ENCODE results near the gene CCDC51. TPM values are rescaled to one million over a fixed set of nuclear protein-coding genes. Genes with fewer than 3 reads are reported as not detected.

CCDC51 gene
- total RNA-seq, 4 donors from 2014 or later, result 8.3 to 19.8 (median 16.1) TPM

DNA sequence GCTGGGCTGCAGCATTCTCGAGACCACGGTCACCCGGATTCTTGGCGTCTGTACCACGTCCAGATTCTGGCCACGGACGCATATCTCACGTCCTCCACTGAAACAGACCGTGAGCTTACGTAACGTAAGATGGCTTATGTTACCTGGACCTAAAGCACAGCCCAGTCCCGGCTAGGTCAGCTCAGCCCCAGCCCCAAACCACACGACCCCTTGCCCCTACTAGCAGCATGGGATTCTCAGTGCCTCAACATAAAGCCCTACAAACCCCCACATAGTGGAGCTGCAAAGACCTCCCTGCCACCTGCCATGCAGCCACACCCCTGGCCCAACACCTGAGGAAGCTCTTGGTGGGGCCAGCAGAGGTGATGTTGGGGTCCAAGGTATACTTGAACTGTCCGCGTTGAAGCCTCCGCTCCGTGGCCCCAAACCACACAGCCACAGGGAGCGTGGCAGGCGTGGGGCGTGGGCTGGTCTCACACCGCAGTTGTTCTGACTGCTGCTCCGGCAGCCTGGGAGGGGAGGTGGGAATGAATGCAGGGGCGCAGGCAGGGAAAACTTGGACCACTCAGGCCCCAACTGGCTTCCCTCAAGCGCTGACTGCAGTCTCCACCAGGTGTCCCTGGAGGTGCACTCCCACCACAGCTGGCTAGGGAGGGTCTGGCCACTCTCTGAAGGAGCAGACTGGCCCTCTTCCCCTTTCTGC lies 24.5 kb downstream of the CCDC51 start:
- TF ChIP-seq, protein P1, sequence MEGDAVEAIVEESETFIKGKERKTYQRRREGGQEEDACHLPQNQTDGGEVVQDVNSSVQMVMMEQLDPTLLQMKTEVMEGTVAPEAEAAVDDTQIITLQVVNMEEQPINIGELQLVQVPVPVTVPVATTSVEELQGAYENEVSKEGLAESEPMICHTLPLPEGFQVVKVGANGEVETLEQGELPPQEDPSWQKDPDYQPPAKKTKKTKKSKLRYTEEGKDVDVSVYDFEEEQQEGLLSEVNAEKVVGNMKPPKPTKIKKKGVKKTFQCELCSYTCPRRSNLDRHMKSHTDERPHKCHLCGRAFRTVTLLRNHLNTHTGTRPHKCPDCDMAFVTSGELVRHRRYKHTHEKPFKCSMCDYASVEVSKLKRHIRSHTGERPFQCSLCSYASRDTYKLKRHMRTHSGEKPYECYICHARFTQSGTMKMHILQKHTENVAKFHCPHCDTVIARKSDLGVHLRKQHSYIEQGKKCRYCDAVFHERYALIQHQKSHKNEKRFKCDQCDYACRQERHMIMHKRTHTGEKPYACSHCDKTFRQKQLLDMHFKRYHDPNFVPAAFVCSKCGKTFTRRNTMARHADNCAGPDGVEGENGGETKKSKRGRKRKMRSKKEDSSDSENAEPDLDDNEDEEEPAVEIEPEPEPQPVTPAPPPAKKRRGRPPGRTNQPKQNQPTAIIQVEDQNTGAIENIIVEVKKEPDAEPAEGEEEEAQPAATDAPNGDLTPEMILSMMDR (IDR thresholded peaks at IDR 0.05; ENCODE audit: low read depth), result no peak

DNA sequence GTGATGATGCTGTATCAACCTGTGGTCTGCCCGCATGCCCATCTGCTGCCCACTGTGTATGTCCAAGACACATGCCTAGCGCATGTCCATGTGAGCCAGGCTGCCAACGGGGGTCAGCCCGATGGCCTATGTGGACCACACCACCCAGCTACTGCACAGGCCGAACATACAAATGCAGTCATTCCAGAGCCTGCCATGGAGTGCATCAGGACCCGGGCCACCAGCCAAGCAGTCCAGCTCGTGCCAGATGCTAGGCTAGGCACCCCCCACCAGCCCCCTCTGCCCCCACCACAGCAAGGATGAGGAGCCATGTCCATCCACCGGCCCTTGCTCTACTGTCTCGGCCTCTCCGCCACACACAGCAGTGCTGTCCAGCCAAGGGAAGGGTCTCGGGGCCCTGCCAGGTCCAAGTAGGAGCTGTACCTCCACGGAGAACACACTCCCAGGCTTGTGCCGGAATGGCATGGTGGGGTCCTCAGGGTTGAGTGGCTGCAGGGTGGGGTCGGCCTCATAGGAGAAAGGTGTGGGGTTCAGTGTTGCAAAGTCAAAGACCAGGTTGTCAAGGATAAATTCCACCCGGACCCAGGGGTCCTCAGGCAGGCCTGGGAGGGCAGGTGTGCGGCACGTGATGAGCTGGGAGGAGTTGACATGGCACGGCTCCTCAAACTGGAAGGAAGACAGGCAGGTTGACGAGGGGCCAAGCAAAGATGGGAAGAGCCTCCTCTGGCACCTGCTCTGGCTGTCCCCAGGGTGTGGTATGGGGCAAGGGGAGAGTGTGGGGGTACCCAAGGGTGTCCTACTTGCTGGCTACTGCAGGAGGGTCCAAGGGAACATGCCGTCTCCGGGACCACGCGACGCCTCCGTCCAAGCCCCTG lies 25.3 kb downstream of the CCDC51 start:
- TF ChIP-seq, protein P1 (IDR thresholded peaks at IDR 0.05; ENCODE audit: low read depth), result no peak

DNA sequence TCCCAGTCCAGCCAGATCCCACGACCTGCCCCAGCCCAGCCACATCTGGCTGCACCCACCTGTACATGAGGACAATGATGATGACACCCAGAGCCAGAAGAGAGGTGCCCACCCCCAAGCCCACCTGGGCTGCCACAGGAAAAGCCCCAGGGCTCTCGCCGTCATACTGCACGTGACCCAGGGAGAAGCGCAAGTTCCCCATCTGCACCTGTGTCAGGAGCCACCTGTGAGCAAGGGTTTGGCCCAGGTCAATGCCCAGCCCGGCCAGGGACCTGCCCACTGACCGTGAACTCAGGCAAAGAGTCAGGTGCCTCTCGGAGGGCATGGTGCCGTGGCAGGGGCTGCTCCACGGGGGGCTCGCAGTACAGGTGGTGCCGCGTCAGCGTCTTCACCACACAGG lies 26.3 kb downstream of the CCDC51 start:
- TF ChIP-seq, protein P1 (IDR thresholded peaks at IDR 0.05; ENCODE audit: low read depth), result no peak

DNA sequence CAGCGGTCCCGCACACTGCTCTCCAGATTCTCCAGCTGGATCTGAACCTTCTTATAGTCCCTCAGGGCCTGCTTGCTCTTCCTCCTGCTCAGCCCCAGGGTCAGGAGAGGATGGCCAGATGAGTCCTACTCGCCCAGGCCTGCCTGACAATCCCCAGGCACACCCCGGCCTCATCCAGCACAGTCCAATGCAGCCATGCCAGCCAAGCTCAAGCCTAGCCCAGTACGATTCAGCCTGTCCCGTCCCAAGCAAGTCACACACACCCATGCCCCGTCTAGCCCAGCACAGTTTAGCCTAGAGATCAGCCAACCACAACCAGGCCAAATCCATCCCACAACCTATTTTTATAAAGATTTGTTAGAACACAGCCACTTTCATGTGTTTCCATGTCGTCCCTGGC lies 26.8 kb downstream of the CCDC51 start:
- TF ChIP-seq, protein P1 (IDR thresholded peaks at IDR 0.05; ENCODE audit: low read depth), result no peak

DNA sequence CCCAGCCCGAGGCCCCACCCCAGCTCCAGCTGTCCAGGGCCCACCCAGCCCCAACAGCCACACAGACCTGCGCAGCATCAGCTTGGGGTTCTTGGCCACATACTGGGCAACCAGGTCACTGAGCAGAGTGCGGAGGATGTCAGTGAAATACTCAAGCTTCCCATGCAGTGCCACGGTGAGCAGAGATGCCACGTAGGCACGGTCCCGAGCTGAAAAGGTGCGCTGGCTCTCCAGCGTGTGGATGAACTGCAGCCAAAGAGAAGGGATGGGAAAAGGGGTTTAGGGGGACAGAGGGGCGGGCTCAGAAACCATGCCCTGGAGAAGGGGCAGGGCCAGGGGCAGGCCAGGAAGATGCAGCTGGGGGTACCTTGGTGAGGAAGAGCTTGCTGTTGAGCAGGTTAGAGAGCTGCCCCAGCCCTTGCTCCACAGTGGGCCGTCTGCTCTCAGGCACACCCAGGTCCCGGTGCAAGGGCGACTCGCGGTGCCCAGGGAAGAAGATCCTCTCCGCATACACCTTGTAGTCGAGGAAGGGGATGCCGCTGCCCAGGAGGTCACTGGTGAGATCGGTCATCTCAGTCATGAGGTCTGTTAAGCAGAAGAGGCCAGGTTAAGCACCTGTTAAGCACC lies 27.4 kb downstream of the CCDC51 start:
- TF ChIP-seq, protein P1 (IDR thresholded peaks at IDR 0.05; ENCODE audit: low read depth), result no peak

DNA sequence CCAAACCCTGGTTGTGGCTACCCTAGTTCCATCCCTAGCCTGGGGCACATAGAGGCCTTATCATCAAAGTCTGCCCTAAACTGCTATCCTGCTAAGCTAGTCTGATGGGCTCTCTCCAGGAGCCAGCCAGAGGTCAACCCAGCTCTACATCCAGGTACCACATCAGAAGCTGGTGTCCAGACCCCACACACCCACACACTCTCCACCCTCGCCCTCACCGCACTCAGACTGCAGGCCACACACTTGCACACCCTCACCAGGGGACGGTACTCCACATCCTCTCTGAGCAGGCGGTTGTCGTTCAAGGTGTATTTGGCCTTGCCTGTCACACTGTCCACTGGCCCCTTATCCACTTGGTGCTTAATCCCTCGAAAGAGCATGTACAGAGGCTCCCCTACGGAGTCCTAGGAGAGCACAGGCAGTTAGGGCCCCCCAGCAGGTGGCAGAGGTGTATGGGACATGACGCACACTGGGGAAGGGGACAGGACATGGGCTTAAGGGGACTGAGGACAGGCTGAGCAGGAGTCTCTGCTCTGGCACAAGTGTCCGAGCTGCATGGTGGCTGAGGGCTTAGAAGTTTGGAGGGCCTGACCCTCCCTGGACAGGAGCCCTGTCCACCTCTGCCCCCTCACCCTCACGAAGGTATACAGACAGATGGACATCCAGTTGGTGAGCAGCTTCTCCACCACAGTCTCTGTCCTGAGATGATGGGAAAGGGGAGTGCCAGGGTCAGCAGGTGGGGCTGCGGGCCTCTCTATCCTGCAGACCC lies 28.1 kb downstream of the CCDC51 start:
- TF ChIP-seq, protein P1 (IDR thresholded peaks at IDR 0.05; ENCODE audit: low read depth), result no peak

Measured in subcutaneous adipose tissue (tissue), 4 donors.